Measurements from ENCODE around the gene ARMC6.

GRCh38 chr19:19067276-19068072, 34.1 kb downstream of the ARMC6 start:
- TF ChIP-seq EGR1 (IDR thresholded peaks at IDR 0.05) (no peak), NFIC (IDR thresholded peaks at IDR 0.05) (no peak), EP300 (IDR thresholded peaks at IDR 0.05; ENCODE audit: borderline replicate concordance) (no peak), CREB1 (IDR thresholded peaks at IDR 0.05; ENCODE audit: low read depth) (no peak), ZBTB7A (IDR thresholded peaks at IDR 0.05; ENCODE audit: low read depth) (no peak)
